Smooth muscle cell (in vitro differentiated cells): ENCODE measurements around the gene ZNF740. TPM values are rescaled to one million over a fixed set of nuclear protein-coding genes. Genes with fewer than 3 reads are reported as not detected.
"Not testable (repeated sequence)": the region's sequence is repeated elsewhere in the genome, so short reads cannot be mapped to it uniquely, and the experiment has no call there.

Source experiments
- DNase-seq: peaks from one replicate; lab custom pipeline; 2025; ENCODE audit not compliant: unreplicated experiment; lab: John Stamatoyannopoulos, UW
- H2AFZ ChIP-seq: fragments of 200-600 bp; sonication (generic); 2 replicates; pipeline ENCODE4 v1.6.0; 2016; ENCODE audit warnings: antibody characterized with exemption, low read depth, mild to moderate bottlenecking
- H3F3A ChIP-seq: fragments of 200-600 bp; sonication (generic); 2 replicates; pipeline ENCODE4 v1.6.0; 2017; ENCODE audit warnings: antibody characterized with exemption, low read depth
- H3K27ac ChIP-seq: fragments of 200-600 bp; sonication (generic); 2 replicates; pipeline ENCODE4 v1.5.1; 2016; ENCODE audit warnings: low read depth, mild to moderate bottlenecking
- H3K27me3 ChIP-seq: fragments of 200-600 bp; sonication (generic); 2 replicates; pipeline ENCODE4 v1.6.1; 2016; ENCODE audit warnings: low read depth, mild to moderate bottlenecking
- H3K36me3 ChIP-seq: fragments of 200-600 bp; sonication (generic); 2 replicates; pipeline ENCODE4 v1.5.1; 2016; ENCODE audit warnings: low read depth
- H3K4me1 ChIP-seq: fragments of 200-600 bp; sonication (generic); 2 replicates; pipeline ENCODE4 v1.5.1; 2016; ENCODE audit warnings: low read depth
- H3K4me2 ChIP-seq: fragments of 200-600 bp; sonication (generic); 2 replicates; pipeline ENCODE4 v1.6.0; 2016; ENCODE audit warnings: mild to moderate bottlenecking
- H3K4me3 ChIP-seq: fragments of 200-600 bp; sonication (generic); 2 replicates; pipeline ENCODE4 v1.5.1; 2016; ENCODE audit warnings: mild to moderate bottlenecking
- H3K79me2 ChIP-seq: fragments of 200-600 bp; sonication (generic); 2 replicates; pipeline ENCODE4 v1.6.0; 2016; ENCODE audit warnings: low read depth, mild to moderate bottlenecking
- H3K9ac ChIP-seq: fragments of 200-600 bp; sonication (generic); 2 replicates; pipeline ENCODE4 v1.6.0; 2016; ENCODE audit warnings: low read depth
- H3K9me3 ChIP-seq: fragments of 200-600 bp; sonication (generic); replicated peaks from 2 replicates; pipeline ENCODE4 v1.5.1; 2016; ENCODE audit warnings: low read depth
- H4K20me1 ChIP-seq: fragments of 200-600 bp; sonication (generic); 2 replicates; pipeline ENCODE4 v1.6.0; 2016; ENCODE audit warnings: low read depth
- WGBS: methylation state at CpG from one replicate; pipeline ENCODE4 v1.1.7; 2016; ENCODE audit warnings: low lambda C conversion rate; 5-methylcytosine and 5-hydroxymethylcytosine counted together
- polyA plus RNA-seq: library from polyadenylated mRNA; unstranded; fragments of >200 nt; fragmentation: Nextera tagmentation; extraction: Ambion mirVana; gene quantifications from 2 replicates; pipeline ENCODE4 v1.2.1, GENCODE V29; 2016
- total RNA-seq: library from RNA; depleted of rRNA; stranded (reverse); fragments of >200 nt; gene quantifications from 2 replicates; pipeline ENCODE4 v1.2.3, GENCODE V29; 2014
- TF ChIP-seq, protein P1 (sequence below): fragments of 200-600 bp; sonication (generic); IDR thresholded peaks from 2 replicates; pipeline ENCODE4 v1.5.1; 2017; ENCODE audit warnings: borderline replicate concordance, mild to moderate bottlenecking, antibody characterized with exemption; ENCODE audit not compliant: insufficient read depth, poor library complexity, severe bottlenecking

ZNF740 gene
- total and polyA plus RNA-seq, 2 experiments from 2014 or later: 1.0 to 5.2 TPM

DNA sequence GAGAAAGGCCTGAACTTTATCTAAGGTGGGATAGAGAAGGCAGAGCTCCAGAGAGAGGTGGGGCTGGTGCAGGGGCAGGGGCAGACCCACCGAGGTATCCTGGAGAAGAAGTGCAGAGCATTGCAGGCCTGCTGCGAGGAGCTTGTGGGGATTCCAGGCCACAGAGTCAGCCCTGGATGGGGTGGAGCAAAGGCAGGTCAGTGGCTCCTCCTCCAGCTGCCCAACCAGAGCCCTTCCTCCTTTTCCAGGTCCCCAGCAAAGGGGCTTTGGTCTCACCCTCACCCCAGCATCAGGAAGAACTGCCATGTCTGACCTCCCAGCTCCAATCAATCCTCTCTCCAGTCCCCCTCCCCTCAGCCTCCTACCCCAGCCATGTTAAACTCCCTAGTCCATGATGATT, 19.8 kb upstream of the ZNF740 start:
- Histone ChIP-seq H3K27me3 (no peaks in the 10 kb centered on the region), H3K4me3 (no peak overlapping the region), H2AFZ (no peak overlapping the region), H3K4me1 (no peaks in the 10 kb centered on the region), H3K9me3 (no peaks in the 10 kb centered on the region), H3K4me2 (no peak overlapping the region), H3K27ac (no peak overlapping the region), H3K9ac (no peak overlapping the region), H3K79me2 (no peaks in the 10 kb centered on the region), H3K36me3 (no peaks in the 10 kb centered on the region), H3F3A (no peaks in the 10 kb centered on the region), H4K20me1 (no peaks in the 10 kb centered on the region)
- TF ChIP-seq, protein P1, sequence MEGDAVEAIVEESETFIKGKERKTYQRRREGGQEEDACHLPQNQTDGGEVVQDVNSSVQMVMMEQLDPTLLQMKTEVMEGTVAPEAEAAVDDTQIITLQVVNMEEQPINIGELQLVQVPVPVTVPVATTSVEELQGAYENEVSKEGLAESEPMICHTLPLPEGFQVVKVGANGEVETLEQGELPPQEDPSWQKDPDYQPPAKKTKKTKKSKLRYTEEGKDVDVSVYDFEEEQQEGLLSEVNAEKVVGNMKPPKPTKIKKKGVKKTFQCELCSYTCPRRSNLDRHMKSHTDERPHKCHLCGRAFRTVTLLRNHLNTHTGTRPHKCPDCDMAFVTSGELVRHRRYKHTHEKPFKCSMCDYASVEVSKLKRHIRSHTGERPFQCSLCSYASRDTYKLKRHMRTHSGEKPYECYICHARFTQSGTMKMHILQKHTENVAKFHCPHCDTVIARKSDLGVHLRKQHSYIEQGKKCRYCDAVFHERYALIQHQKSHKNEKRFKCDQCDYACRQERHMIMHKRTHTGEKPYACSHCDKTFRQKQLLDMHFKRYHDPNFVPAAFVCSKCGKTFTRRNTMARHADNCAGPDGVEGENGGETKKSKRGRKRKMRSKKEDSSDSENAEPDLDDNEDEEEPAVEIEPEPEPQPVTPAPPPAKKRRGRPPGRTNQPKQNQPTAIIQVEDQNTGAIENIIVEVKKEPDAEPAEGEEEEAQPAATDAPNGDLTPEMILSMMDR: no peak
- DNase-seq: no peak
- 65% methylated on average over 2 of the region's 2 CpGs for WGBS

GRCh38 chr12:53161119-53161911, 19.2 kb upstream of the ZNF740 start:
- DNase-seq: no peak
- H3K27me3 ChIP-seq: no peaks in the 10 kb centered on the region

DNA sequence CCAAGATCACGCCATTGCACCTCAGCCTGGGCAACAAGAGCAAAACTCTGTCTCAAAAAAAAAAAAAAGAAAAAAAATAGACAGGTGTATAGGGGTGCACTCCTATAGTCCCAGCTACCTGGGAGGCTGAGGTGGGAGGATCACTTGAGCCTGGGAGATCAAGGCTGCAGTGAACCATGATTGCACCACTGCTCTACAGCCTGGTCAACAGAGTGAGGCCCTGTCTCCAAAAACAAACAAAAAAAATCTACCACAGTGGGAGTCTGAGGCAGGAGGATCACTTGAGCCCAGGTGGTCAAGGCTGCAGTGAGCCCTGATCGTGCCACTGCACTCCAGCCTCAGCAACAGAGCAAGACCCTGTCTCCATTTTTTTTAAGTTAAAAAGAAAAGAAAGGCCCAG, 17.5 kb upstream of the ZNF740 start:
- not testable (repeated sequence) for DNase-seq, H3K4me2 ChIP-seq, H3K4me3 ChIP-seq, H3K36me3 ChIP-seq, H3K79me2 ChIP-seq, H2AFZ ChIP-seq, H3K27me3 ChIP-seq, H3K9me3 ChIP-seq, H4K20me1 ChIP-seq, H3K9ac ChIP-seq, H3K4me1 ChIP-seq, H3K27ac ChIP-seq, H3F3A ChIP-seq
- WGBS: 94% methylated on average over 2 of the region's 2 CpGs

More at GRCh38 chr12:53161119-53161911, 19.2 kb upstream of the ZNF740 start:
- H3K9me3 ChIP-seq: no peaks in the 10 kb centered on the region
- H3K4me2 ChIP-seq: no peak overlapping the region
- WGBS: 92% methylated on average over 8 of the region's 8 CpGs
- H3K9ac ChIP-seq: no peak overlapping the region
- no peak overlapping the region for H3K27ac ChIP-seq
- H3K4me1 ChIP-seq: no peaks in the 10 kb centered on the region
- TF ChIP-seq, protein P1: no peak
- no peaks in the 10 kb centered on the region for H3K79me2 ChIP-seq
- H3K4me3 ChIP-seq: no peak overlapping the region
- no peaks in the 10 kb centered on the region for H3F3A ChIP-seq
- no peaks in the 10 kb centered on the region for H3K36me3 ChIP-seq
- no peak overlapping the region for H2AFZ ChIP-seq
- no peaks in the 10 kb centered on the region for H4K20me1 ChIP-seq

DNA sequence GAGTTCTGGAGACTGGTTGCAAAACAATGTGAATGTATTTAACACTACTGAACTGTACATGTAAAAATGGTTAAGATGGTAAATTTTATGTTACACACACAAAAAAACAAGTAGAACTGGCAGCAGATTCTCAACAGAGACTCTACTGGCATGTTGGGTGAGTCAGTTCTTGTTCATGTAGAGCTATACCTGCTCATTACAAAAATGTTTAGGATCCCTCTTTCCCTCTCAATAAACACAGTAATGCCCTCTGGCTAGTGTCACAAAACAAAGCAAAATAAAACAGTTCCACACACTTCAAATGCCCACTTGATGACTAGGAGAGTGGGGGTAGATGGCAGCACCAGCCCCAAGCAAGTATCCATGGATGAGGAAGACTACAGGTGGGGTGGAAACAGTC, 13.7 kb upstream of the ZNF740 start:
- Histone ChIP-seq H2AFZ (no peak overlapping the region), H3K27me3 (no peaks in the 10 kb centered on the region), H3K4me1 (no peaks in the 10 kb centered on the region), H3K9ac (no peak overlapping the region), H3K4me3 (no peak overlapping the region), H3F3A (no peaks in the 10 kb centered on the region), H3K36me3 (no peaks in the 10 kb centered on the region), H3K9me3 (no peaks in the 10 kb centered on the region), H3K27ac (no peak overlapping the region), H4K20me1 (no peaks in the 10 kb centered on the region), H3K79me2 (no peaks in the 10 kb centered on the region), H3K4me2 (no peak overlapping the region)
- DNase-seq: no peak
- TF ChIP-seq, protein P1: no peak
